WTC11 (cell line): ENCODE data around the gene KCNK16. TPM values are rescaled to one million over a fixed set of nuclear protein-coding genes. Genes with fewer than 3 reads are reported as not detected.

Source experiments
- ATAC-seq: fragments of 200-7000 bp; cut with Tn5 transposase; 2 replicates; pipeline ENCODE4 v1.10.0; 2021; ENCODE audit warnings: mild to moderate bottlenecking, moderate library complexity
- CTCF ChIA-PET: fragments of 300-600 bp; sonication (Branson Sonifier 250); formaldehyde crosslinking; loops from one replicate; lab custom pipeline; 2021; ENCODE audit warnings: antibody characterized with exemption; lab: Charles Lee
- POLR2A ChIA-PET: fragments of 350-600 bp; sonication (Branson Sonifier 250); formaldehyde crosslinking; loops from one replicate; lab custom pipeline; 2021; ENCODE audit warnings: antibody characterized with exemption; lab: Charles Lee
- DNase-seq: peaks from one replicate; pipeline ENCODE4 v3.0.0; 2021; ENCODE audit warnings: low spot score
- H3K27ac Mint-ChIP-seq: 2 replicates; pipeline ENCODE4 v1.8.0; 2021; ENCODE audit warnings: mixed read lengths
- H3K27me3 Mint-ChIP-seq: 2 replicates; pipeline ENCODE4 v1.8.0; 2021; ENCODE audit warnings: low read depth, mild to moderate bottlenecking, moderate library complexity, mixed read lengths
- H3K36me3 Mint-ChIP-seq: 2 replicates; pipeline ENCODE4 v1.8.0; 2021; ENCODE audit warnings: mixed read lengths
- H3K4me1 Mint-ChIP-seq: 2 replicates; pipeline ENCODE4 v1.8.0; 2022; ENCODE audit warnings: mixed read lengths
- H3K4me3 Mint-ChIP-seq: 2 replicates; pipeline ENCODE4 v1.8.0; 2021; ENCODE audit warnings: mild to moderate bottlenecking, moderate library complexity, mixed read lengths
- H3K9me3 Mint-ChIP-seq: 2 replicates; pipeline ENCODE4 v1.8.0; 2021; ENCODE audit warnings: mixed read lengths
- ATF1 ChIP-seq: sonication (generic); formaldehyde crosslinking; IDR thresholded peaks from 2 replicates; pipeline ENCODE4 v1.8.1; 2023; ENCODE audit warnings: mild to moderate bottlenecking, moderate library complexity, missing genetic modification reagents
- CBFB ChIP-seq: sonication (generic); formaldehyde crosslinking; IDR thresholded peaks from 2 replicates; pipeline ENCODE4 v1.8.1; 2022; ENCODE audit warnings: mild to moderate bottlenecking, low read depth, missing genetic modification reagents
- CREM ChIP-seq: sonication (generic); formaldehyde crosslinking; IDR thresholded peaks from 2 replicates; pipeline ENCODE4 v1.8.1; 2022; ENCODE audit warnings: mild to moderate bottlenecking, missing genetic modification reagents, moderate library complexity
- ELF4 ChIP-seq: sonication (generic); formaldehyde crosslinking; IDR thresholded peaks from 2 replicates; pipeline ENCODE4 v1.8.1; 2022; ENCODE audit warnings: low read depth, mild to moderate bottlenecking, moderate library complexity, missing genetic modification reagents
- FOXK1 ChIP-seq: sonication (generic); formaldehyde crosslinking; IDR thresholded peaks from 2 replicates; pipeline ENCODE4 v1.8.0; 2022; ENCODE audit warnings: mild to moderate bottlenecking, moderate library complexity, missing genetic modification reagents
- KAT7 ChIP-seq: sonication (generic); formaldehyde crosslinking; IDR thresholded peaks from 2 replicates; pipeline ENCODE4 v1.8.1; 2023; ENCODE audit warnings: missing genetic modification reagents, mild to moderate bottlenecking, borderline replicate concordance
- NFE2L1 ChIP-seq: sonication (generic); formaldehyde crosslinking; IDR thresholded peaks from 2 replicates; pipeline ENCODE4 v1.8.1; 2023; ENCODE audit warnings: missing genetic modification reagents
- NR1H2 ChIP-seq: sonication (generic); formaldehyde crosslinking; IDR thresholded peaks from 2 replicates; pipeline ENCODE4 v1.9.0; 2021; ENCODE audit warnings: mild to moderate bottlenecking, moderate library complexity, missing genetic modification reagents
- OVOL2 ChIP-seq: fragments of 250-450 bp; sonication (Bioruptor Pico); IDR thresholded peaks from 2 replicates; pipeline ENCODE4 v1.9.0; 2021; ENCODE audit warnings: mild to moderate bottlenecking, borderline replicate concordance
- PRRX2 ChIP-seq: fragments of 250-450 bp; sonication (Bioruptor Pico); IDR thresholded peaks from 2 replicates; pipeline ENCODE4 v1.8.0; 2021; ENCODE audit warnings: mild to moderate bottlenecking
- SOX15 ChIP-seq: fragments of 250-450 bp; sonication (Bioruptor Pico); IDR thresholded peaks from 2 replicates; pipeline ENCODE4 v1.9.0; 2021; ENCODE audit warnings: mild to moderate bottlenecking
- total RNA-seq: library from RNA; stranded (reverse); gene quantifications from 3 replicates; pipeline ENCODE4 v1.2.3, GENCODE V29; 2021
- TF ChIP-seq, protein P1 (sequence below): fragments of 250-450 bp; sonication (Bioruptor Pico); IDR thresholded peaks from 2 replicates; pipeline ENCODE4 v1.9.0; 2021; ENCODE audit warnings: mild to moderate bottlenecking, borderline replicate concordance
- TF ChIP-seq, protein P2 (sequence below): sonication (generic); formaldehyde crosslinking; IDR thresholded peaks from 2 replicates; pipeline ENCODE4 v1.8.1; 2022; ENCODE audit warnings: mild to moderate bottlenecking, missing genetic modification reagents, moderate library complexity, borderline replicate concordance
- TF ChIP-seq, protein P3 (sequence below): sonication (generic); formaldehyde crosslinking; IDR thresholded peaks from 2 replicates; pipeline ENCODE4 v1.8.0; 2023; ENCODE audit warnings: missing genetic modification reagents
- TF ChIP-seq, protein P4 (sequence below): sonication (generic); formaldehyde crosslinking; IDR thresholded peaks from 2 replicates; pipeline ENCODE4 v1.8.1; 2023; ENCODE audit warnings: mild to moderate bottlenecking, missing genetic modification reagents
- TF ChIP-seq, protein P5 (sequence below): sonication (generic); formaldehyde crosslinking; IDR thresholded peaks from 2 replicates; pipeline ENCODE4 v1.8.1; 2023; ENCODE audit warnings: mild to moderate bottlenecking, missing genetic modification reagents, moderate library complexity

The KCNK16 gene
- total RNA-seq, 1 experiment from 2014 or later = not detected

DNA sequence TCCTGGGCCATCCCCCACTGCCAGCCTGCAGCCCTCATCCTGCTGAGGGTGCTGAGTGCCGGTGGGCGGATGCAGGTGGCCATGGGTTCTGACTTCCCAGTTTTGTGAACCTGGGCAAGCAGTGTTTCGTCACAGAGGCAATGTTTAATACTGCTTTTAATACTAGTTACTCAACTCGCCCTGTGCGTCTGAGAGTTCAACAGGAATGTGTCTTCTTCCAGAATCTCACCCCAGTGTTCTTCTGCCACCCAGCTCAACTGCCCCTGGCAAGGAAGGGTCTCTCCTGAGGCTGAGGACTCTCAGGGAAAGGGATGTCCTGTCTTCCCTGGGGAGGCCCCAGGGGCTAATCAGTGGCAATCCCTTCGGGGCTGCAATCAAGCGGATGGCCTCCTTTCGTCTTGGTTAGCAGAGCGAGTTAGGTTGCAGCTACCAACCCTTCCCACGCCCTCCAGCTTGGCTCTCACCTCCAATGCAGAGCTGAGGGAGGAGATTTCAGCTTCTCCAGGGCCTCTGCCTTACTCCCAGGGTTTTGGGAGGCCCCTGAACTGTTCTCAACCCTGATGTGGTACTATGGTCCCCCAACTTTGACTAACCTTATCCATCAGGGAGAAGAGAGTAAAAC lies 2.0 kb downstream of the KCNK16 start (continued):
- TF ChIP-seq, protein P1, sequence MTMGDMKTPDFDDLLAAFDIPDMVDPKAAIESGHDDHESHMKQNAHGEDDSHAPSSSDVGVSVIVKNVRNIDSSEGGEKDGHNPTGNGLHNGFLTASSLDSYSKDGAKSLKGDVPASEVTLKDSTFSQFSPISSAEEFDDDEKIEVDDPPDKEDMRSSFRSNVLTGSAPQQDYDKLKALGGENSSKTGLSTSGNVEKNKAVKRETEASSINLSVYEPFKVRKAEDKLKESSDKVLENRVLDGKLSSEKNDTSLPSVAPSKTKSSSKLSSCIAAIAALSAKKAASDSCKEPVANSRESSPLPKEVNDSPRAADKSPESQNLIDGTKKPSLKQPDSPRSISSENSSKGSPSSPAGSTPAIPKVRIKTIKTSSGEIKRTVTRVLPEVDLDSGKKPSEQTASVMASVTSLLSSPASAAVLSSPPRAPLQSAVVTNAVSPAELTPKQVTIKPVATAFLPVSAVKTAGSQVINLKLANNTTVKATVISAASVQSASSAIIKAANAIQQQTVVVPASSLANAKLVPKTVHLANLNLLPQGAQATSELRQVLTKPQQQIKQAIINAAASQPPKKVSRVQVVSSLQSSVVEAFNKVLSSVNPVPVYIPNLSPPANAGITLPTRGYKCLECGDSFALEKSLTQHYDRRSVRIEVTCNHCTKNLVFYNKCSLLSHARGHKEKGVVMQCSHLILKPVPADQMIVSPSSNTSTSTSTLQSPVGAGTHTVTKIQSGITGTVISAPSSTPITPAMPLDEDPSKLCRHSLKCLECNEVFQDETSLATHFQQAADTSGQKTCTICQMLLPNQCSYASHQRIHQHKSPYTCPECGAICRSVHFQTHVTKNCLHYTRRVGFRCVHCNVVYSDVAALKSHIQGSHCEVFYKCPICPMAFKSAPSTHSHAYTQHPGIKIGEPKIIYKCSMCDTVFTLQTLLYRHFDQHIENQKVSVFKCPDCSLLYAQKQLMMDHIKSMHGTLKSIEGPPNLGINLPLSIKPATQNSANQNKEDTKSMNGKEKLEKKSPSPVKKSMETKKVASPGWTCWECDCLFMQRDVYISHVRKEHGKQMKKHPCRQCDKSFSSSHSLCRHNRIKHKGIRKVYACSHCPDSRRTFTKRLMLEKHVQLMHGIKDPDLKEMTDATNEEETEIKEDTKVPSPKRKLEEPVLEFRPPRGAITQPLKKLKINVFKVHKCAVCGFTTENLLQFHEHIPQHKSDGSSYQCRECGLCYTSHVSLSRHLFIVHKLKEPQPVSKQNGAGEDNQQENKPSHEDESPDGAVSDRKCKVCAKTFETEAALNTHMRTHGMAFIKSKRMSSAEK (CRISPR knock-in tag) = no peak
- no peak for TF ChIP-seq OVOL2 (CRISPR knock-in tag)
- no peak for TF ChIP-seq NFE2L1
- TF ChIP-seq CREM (CRISPR knock-in tag) = no peak
- no peak for TF ChIP-seq NR1H2 (CRISPR knock-in tag)
- no peak for TF ChIP-seq PRRX2
- no peak for TF ChIP-seq KAT7 (CRISPR knock-in tag)
- TF ChIP-seq, protein P2, sequence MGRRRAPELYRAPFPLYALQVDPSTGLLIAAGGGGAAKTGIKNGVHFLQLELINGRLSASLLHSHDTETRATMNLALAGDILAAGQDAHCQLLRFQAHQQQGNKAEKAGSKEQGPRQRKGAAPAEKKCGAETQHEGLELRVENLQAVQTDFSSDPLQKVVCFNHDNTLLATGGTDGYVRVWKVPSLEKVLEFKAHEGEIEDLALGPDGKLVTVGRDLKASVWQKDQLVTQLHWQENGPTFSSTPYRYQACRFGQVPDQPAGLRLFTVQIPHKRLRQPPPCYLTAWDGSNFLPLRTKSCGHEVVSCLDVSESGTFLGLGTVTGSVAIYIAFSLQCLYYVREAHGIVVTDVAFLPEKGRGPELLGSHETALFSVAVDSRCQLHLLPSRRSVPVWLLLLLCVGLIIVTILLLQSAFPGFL (CRISPR knock-in tag) = no peak

DNA sequence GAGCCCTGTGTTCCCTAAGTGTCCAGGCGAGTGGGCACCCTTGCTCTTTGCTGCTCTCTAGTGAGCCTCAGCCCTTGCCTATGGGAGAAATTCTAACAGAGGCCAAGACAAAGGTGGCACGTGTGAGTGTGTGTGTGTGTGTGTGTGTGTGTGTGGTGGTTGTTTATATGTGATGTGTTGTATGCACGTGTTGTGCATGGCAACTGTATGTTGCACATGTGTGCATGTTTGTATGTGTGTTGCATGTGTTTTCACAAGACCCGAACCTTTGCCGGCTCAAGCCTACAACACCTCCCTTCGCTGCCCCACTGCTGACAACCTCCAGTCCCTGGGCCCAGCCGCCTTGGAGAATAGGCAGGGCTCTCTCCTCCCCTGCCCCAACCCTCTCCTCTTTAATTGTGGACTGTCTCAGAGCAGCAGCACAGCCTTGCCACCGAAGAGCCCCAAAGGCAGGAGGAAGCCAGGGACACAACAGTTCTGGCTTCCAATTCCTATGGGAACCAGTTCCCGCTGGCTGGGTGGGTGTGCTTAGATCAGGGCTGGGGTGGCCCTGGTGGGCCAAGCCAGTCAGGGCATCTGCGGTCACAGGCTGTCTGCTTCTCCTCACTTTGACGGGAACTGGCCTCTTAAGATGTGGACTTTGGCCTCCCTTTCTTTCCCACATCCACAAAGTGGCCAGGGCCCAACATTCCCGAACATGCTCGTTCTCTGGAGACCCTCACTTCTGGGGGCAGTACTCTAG lies 2.7 kb downstream of the KCNK16 start:
- DNase-seq = no peak
- Mint-ChIP-seq H3K4me1 (peaks cover 2% of the 10 kb centered on the region; the same call in 1 of the 2 replicates), H3K4me3 (no peak overlapping the region), H3K9me3 (peaks cover 7% of the 10 kb centered on the region), H3K27me3 (peaks cover 40% of the 10 kb centered on the region), H3K27ac (no peak overlapping the region), H3K36me3 (no peaks in the 10 kb centered on the region)
- no peak; the same call in 1 of the 2 replicates for ATAC-seq
- CTCF ChIA-PET = interaction anchor here (1.0 to 1.6 kb wide), 2 partner anchors 29 to 232 kb away, joined by 3 to 6 read pairs; no protein-coding TSS in a partner anchor
- POLR2A ChIA-PET = no interaction called here
- no peak for TF ChIP-seq CBFB
- TF ChIP-seq ATF1 (CRISPR knock-in tag) = no peak
- no peak for TF ChIP-seq SOX15 (CRISPR knock-in tag)
- TF ChIP-seq, protein P3, sequence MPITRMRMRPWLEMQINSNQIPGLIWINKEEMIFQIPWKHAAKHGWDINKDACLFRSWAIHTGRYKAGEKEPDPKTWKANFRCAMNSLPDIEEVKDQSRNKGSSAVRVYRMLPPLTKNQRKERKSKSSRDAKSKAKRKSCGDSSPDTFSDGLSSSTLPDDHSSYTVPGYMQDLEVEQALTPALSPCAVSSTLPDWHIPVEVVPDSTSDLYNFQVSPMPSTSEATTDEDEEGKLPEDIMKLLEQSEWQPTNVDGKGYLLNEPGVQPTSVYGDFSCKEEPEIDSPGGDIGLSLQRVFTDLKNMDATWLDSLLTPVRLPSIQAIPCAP (CRISPR knock-in tag) = no peak
- no peak for TF ChIP-seq FOXK1 (CRISPR knock-in tag)
- TF ChIP-seq ELF4 = no peak
- TF ChIP-seq, protein P4, sequence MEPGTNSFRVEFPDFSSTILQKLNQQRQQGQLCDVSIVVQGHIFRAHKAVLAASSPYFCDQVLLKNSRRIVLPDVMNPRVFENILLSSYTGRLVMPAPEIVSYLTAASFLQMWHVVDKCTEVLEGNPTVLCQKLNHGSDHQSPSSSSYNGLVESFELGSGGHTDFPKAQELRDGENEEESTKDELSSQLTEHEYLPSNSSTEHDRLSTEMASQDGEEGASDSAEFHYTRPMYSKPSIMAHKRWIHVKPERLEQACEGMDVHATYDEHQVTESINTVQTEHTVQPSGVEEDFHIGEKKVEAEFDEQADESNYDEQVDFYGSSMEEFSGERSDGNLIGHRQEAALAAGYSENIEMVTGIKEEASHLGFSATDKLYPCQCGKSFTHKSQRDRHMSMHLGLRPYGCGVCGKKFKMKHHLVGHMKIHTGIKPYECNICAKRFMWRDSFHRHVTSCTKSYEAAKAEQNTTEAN (CRISPR knock-in tag) = no peak
- TF ChIP-seq, protein P5, sequence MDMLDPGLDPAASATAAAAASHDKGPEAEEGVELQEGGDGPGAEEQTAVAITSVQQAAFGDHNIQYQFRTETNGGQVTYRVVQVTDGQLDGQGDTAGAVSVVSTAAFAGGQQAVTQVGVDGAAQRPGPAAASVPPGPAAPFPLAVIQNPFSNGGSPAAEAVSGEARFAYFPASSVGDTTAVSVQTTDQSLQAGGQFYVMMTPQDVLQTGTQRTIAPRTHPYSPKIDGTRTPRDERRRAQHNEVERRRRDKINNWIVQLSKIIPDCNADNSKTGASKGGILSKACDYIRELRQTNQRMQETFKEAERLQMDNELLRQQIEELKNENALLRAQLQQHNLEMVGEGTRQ (CRISPR knock-in tag) = no peak
